ENCODE data around the gene MT1A. TPM values are rescaled to one million over a fixed set of nuclear protein-coding genes. Genes with fewer than 3 reads are reported as not detected.

Gene MT1A
- total and polyA plus RNA-seq, 7 experiments from 2014 or later = 0.92 TPM; not detected in 6

DNA sequence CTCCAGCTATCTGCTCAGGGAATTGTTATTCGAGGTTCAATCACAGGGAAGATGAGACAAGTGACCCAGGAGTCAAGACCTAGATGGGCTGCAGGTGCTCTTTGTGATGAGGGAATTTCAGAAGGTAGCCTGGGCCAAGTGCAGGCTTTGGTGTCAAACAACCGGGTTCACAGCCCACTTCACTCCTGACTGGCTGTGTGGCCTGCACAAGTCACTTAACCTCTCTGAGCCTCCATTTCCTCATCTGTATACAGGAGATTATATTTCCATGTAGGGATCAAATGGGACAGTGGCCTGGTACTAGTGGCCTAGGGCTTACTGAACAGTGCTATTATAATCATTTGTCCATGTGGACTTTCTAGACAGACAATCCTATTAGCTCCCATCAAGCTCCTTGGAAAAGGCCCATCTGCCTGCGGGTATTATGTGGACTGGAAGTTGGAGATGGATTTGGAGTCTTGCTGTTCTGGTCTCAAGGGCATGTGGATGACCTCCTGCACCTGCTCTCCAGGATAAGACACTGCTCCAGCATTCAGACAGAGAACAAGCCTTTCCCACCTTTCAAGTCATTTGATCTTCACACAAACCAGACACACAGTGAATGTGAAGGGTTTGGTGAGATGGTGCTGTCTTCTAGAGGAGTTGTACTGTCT, 40.7 kb downstream of the MT1A start:
- ATAC-seq (no peak), DNase-seq (no peak)
- intact Hi-C loops (cut with micrococcal nuclease) = no loop called here
- ChIA-PET CTCF (interaction anchor here (1.1 kb wide), 1 partner anchor 23 kb away, joined by 3 read pairs; no protein-coding TSS in a partner anchor), POLR2A (interaction anchor here (0.8 to 2.1 kb wide), 6 partner anchors 8 to 166 kb away, joined by 3 to 7 read pairs (median 4); no protein-coding TSS in a partner anchor)
- Mint-ChIP-seq H3K4me3 (no peak overlapping the region), H3K9me3 (no peaks in the 10 kb centered on the region), H3K27ac (peak overlapping the region in 2 of 9 donors; percentile 16 to 33), H3K27me3 (peaks cover 2 to 13% (median 8%) of the 10 kb centered on the region in 5 donors), H3K36me3 (peaks cover 0 to 5% (median 0%) of the 10 kb centered on the region in 5 donors), H3K4me1 (peaks cover 7 to 43% (median 36%) of the 10 kb centered on the region in 7 donors)
- Histone ChIP-seq H3K4me3 (ENCODE audit: low read length) (no peak overlapping the region), H3K27ac (ENCODE audit: low read depth, low read length) (no peak overlapping the region), H3K4me1 (ENCODE audit: control insufficient read depth in 2 of 2, insufficient read depth in 2 of 2, low read length in 2 of 2) (peaks cover 13 to 22% of the 10 kb centered on the region in 2 donors), H3K9me3 (ENCODE audit: control insufficient read depth in 2 of 3, low read length in 3 of 3) (no peaks in the 10 kb centered on the region), H3K27me3 (ENCODE audit: control insufficient read depth in 2 of 2, insufficient read depth in 2 of 2, low read length in 2 of 2) (no peaks in the 10 kb centered on the region), H3K36me3 (ENCODE audit: control insufficient read depth in 2 of 3, insufficient read depth in 3 of 3, low read length in 3 of 3) (no peaks in the 10 kb centered on the region)

GRCh38 chr16:56679818-56680217, 41.4 kb downstream of the MT1A start:
- Histone ChIP-seq H3K27me3 (ENCODE audit: control insufficient read depth in 2 of 2, insufficient read depth in 2 of 2, low read length in 2 of 2) (no peaks in the 10 kb centered on the region), H3K4me3 (ENCODE audit: low read length) (no peak overlapping the region), H3K36me3 (ENCODE audit: control insufficient read depth in 2 of 3, insufficient read depth in 3 of 3, low read length in 3 of 3) (no peaks in the 10 kb centered on the region), H3K4me1 (ENCODE audit: control insufficient read depth in 2 of 2, insufficient read depth in 2 of 2, low read length in 2 of 2) (peaks cover 13 to 22% of the 10 kb centered on the region in 2 donors), H3K27ac (ENCODE audit: low read depth, low read length) (no peak overlapping the region), H3K9me3 (ENCODE audit: control insufficient read depth in 2 of 3, low read length in 3 of 3) (no peaks in the 10 kb centered on the region)
- Mint-ChIP-seq H3K36me3 (peaks cover 0 to 10% (median 0%) of the 10 kb centered on the region in 5 donors), H3K4me3 (no peak overlapping the region), H3K4me1 (peaks cover 7 to 41% (median 37%) of the 10 kb centered on the region in 7 donors), H3K9me3 (peaks cover 0 to 2% (median 0%) of the 10 kb centered on the region in 11 donors), H3K27ac (peak overlapping the region in 2 of 9 donors; percentile 43 to 62), H3K27me3 (peaks cover 0 to 10% (median 6%) of the 10 kb centered on the region in 5 donors)
- intact Hi-C loops (cut with micrococcal nuclease) = loop anchor here in 1 of 2 donors (5.0 kb wide), 2 partner anchors 38 to 252 kb away; partner anchors contain the start of gene HERPUD1
- DNase-seq (no peak), ATAC-seq (no peak)
- CTCF ChIA-PET = interaction anchor here (1.1 kb wide), 1 partner anchor 22 kb away, joined by 3 read pairs; no protein-coding TSS in a partner anchor
- POLR2A ChIA-PET = interaction anchor here (0.8 to 1.3 kb wide), 4 partner anchors 9 to 166 kb away, joined by 3 to 6 read pairs (median 4); no protein-coding TSS in a partner anchor

DNA sequence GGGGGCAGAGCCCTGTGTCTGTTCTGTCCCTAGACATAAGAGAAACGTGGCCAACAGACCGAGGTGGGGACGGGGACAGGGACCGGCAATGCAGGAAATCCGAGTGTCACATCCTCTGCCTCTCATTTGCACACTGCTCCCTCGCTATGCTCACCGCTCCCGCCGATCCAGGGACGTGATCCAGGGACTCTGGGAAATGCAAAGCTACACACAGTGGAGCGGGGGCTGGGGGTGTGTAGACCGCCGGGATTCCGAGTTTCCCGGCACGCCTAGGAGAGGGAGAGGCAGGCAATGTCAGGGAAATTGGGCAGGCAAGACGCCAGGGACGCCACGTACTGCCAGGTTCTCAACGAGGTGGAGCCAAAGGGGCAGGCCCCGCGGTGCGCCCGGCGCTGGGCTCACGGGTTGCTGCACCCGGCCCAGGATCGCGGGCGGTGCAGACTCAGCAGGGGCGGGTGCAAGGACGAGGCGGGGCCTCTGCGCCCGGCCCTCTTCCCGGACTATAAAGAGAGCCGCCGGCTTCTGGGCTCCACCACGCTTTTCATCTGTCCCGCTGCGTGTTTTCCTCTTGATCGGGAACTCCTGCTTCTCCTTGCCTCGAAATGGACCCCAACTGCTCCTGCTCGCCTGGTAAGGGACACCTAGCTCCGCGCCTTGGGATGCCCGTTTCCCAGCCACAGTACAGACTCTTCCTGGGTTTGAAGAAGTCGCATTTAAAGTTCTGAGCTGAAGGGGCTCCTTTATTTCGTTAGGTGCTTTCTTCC, 43.7 kb downstream of the MT1A start, which contains the start of gene MT1X:
TSS of gene MT1X (plus strand) at position 532 of the 764 bp plus-strand sequence. CDS start at position 603, 71 bp downstream.
- intact Hi-C loops (cut with micrococcal nuclease) = loop anchor here (1.0 to 5.0 kb wide), 15 partner anchors 8 to 1053 kb away; partner anchors contain the start of genes MT1F (in 2 of the 2), MT2A (in 2 of the 2), HERPUD1 (in 1 of the 2) and KATNB1 (in 1 of the 2)
- ATAC-seq = peak; percentile 100
- Histone ChIP-seq H3K36me3 (ENCODE audit: control insufficient read depth in 2 of 3, insufficient read depth in 3 of 3, low read length in 3 of 3) (no peaks in the 10 kb centered on the region), H3K9me3 (ENCODE audit: control insufficient read depth in 2 of 3, low read length in 3 of 3) (no peaks in the 10 kb centered on the region), H3K27ac (ENCODE audit: low read depth, low read length) (peak within 1 kb of the TSS; percentile 81), H3K4me1 (ENCODE audit: control insufficient read depth in 2 of 2, insufficient read depth in 2 of 2, low read length in 2 of 2) (peaks cover 13 to 15% of the 10 kb centered on the region in 2 donors), H3K27me3 (ENCODE audit: control insufficient read depth in 2 of 2, insufficient read depth in 2 of 2, low read length in 2 of 2) (no peaks in the 10 kb centered on the region), H3K4me3 (ENCODE audit: low read length) (peak within 1 kb of the TSS; percentile 93)
- H3K27me3 Mint-ChIP-seq = peaks cover 0 to 2% (median 0%) of the 10 kb centered on the region in 5 donors
- H3K4me1 Mint-ChIP-seq = peaks cover 0 to 28% (median 25%) of the 10 kb centered on the region in 7 donors
- peak; percentile 77 to 94 (median 88) for DNase-seq
- H3K27ac Mint-ChIP-seq = peak within 1 kb of the TSS; percentile 89 to 99 (median 95)
- peaks cover 0 to 11% (median 3%) of the 10 kb centered on the region in 11 donors for H3K9me3 Mint-ChIP-seq
- POLR2A ChIA-PET = interaction anchor here (0.6 to 3.0 kb wide), 18 partner anchors 11 to 164 kb away, joined by 3 to 19 read pairs (median 6); partner anchors contain the start of genes MT1F, MT1G and MT2A
- H3K4me3 Mint-ChIP-seq = peak within 1 kb of the TSS; percentile 86 to 99 (median 96)
- peaks cover 0 to 17% (median 9%) of the 10 kb centered on the region in 5 donors for H3K36me3 Mint-ChIP-seq
- CTCF ChIA-PET = interaction anchor here (0.5 to 4.0 kb wide), 5 partner anchors 20 to 351 kb away, joined by 3 to 31 read pairs (median 3); no protein-coding TSS in a partner anchor

- H3K4me3 Mint-ChIP-seq = peak overlapping the region; percentile 86 to 99 (median 96)
- Histone ChIP-seq H3K36me3 (ENCODE audit: control insufficient read depth in 2 of 3, insufficient read depth in 3 of 3, low read length in 3 of 3) (no peaks in the 10 kb centered on the region), H3K4me1 (ENCODE audit: control insufficient read depth in 2 of 2, insufficient read depth in 2 of 2, low read length in 2 of 2) (peaks cover 13 to 15% of the 10 kb centered on the region in 2 donors), H3K4me3 (ENCODE audit: low read length) (peak overlapping the region; percentile 93), H3K27me3 (ENCODE audit: control insufficient read depth in 2 of 2, insufficient read depth in 2 of 2, low read length in 2 of 2) (no peaks in the 10 kb centered on the region), H3K27ac (ENCODE audit: low read depth, low read length) (peak overlapping the region; percentile 81), H3K9me3 (ENCODE audit: control insufficient read depth in 2 of 3, low read length in 3 of 3) (no peaks in the 10 kb centered on the region)
- DNase-seq = no peak
- H3K27ac Mint-ChIP-seq = peak overlapping the region; percentile 89 to 99 (median 95)
- ATAC-seq = no peak
- peaks cover 0 to 28% (median 25%) of the 10 kb centered on the region in 7 donors for H3K4me1 Mint-ChIP-seq
- ChIA-PET POLR2A (interaction anchor here (0.6 to 3.0 kb wide), 18 partner anchors 11 to 165 kb away, joined by 3 to 19 read pairs (median 6); partner anchors contain the start of genes MT1F, MT1G and MT2A), CTCF (interaction anchor here (0.5 to 4.0 kb wide), 5 partner anchors 9 to 350 kb away, joined by 3 to 31 read pairs (median 3); no protein-coding TSS in a partner anchor)
- H3K27me3 Mint-ChIP-seq = peaks cover 0 to 5% (median 0%) of the 10 kb centered on the region in 5 donors
- intact Hi-C loops (cut with micrococcal nuclease) = loop anchor here (1.0 to 5.0 kb wide), 15 partner anchors 9 to 1052 kb away; partner anchors contain the start of genes MT1F (in 2 of the 2), MT2A (in 2 of the 2), HERPUD1 (in 1 of the 2) and KATNB1 (in 1 of the 2)
- H3K9me3 Mint-ChIP-seq = peaks cover 0 to 11% (median 4%) of the 10 kb centered on the region in 11 donors
- H3K36me3 Mint-ChIP-seq = peaks cover 0 to 17% (median 11%) of the 10 kb centered on the region in 5 donors
Measured at GRCh38 chr16:56682703-56683397, 44.4 kb downstream of the MT1A start.

- CTCF ChIA-PET = interaction anchor here (1.3 to 4.0 kb wide), 4 partner anchors 10 to 106 kb away, joined by 3 to 31 read pairs (median 6); no protein-coding TSS in a partner anchor
- Histone ChIP-seq H3K4me3 (ENCODE audit: low read length) (peak overlapping the region; percentile 93), H3K27me3 (ENCODE audit: control insufficient read depth in 2 of 2, insufficient read depth in 2 of 2, low read length in 2 of 2) (no peaks in the 10 kb centered on the region), H3K4me1 (ENCODE audit: control insufficient read depth in 2 of 2, insufficient read depth in 2 of 2, low read length in 2 of 2) (peaks cover 13 to 15% of the 10 kb centered on the region in 2 donors), H3K36me3 (ENCODE audit: control insufficient read depth in 2 of 3, insufficient read depth in 3 of 3, low read length in 3 of 3) (no peaks in the 10 kb centered on the region), H3K9me3 (ENCODE audit: control insufficient read depth in 2 of 3, low read length in 3 of 3) (no peaks in the 10 kb centered on the region), H3K27ac (ENCODE audit: low read depth, low read length) (no peak overlapping the region)
- Mint-ChIP-seq H3K27me3 (peaks cover 0 to 10% (median 0%) of the 10 kb centered on the region in 5 donors), H3K27ac (peak overlapping the region in 7 of 9 donors; percentile 9 to 99 (median 89)), H3K4me1 (peaks cover 0 to 28% (median 25%) of the 10 kb centered on the region in 7 donors), H3K9me3 (peaks cover 0 to 11% (median 4%) of the 10 kb centered on the region in 11 donors), H3K4me3 (peak overlapping the region; percentile 86 to 99 (median 96)), H3K36me3 (peaks cover 0 to 17% (median 13%) of the 10 kb centered on the region in 5 donors)
- POLR2A ChIA-PET = interaction anchor here (0.9 to 3.0 kb wide), 13 partner anchors 10 to 166 kb away, joined by 3 to 19 read pairs (median 7); partner anchors contain the start of genes MT1F and MT2A
- intact Hi-C loops (cut with micrococcal nuclease) = loop anchor here (2.0 to 5.0 kb wide), 3 partner anchors 41 to 249 kb away; partner anchors contain the start of gene HERPUD1 (in 1 of the 2)
- no peak for DNase-seq
- ATAC-seq = no peak
Measured at GRCh38 chr16:56683424-56684172, 45.1 kb downstream of the MT1A start.
